Stimulated activated CD8-positive, alpha-beta memory T cell treated with anti-CD3 and anti-CD28 coated beads, Interleukin-2, amount 100 ng/mL, for 48 hours (primary cell): Measurements from ENCODE around the gene TCP11X1.
"Not testable (repeated sequence)": the region's sequence is repeated elsewhere in the genome, so short reads cannot be mapped to it uniquely, and the experiment has no call there.

Source experiments
- DNase-seq, 2 donors: peaks; one replicate each; pipeline ENCODE4 v3.0.0-alpha.2; 2020; ENCODE audit warnings: low read depth in 2 of 2

The TCP11X1 gene

DNA sequence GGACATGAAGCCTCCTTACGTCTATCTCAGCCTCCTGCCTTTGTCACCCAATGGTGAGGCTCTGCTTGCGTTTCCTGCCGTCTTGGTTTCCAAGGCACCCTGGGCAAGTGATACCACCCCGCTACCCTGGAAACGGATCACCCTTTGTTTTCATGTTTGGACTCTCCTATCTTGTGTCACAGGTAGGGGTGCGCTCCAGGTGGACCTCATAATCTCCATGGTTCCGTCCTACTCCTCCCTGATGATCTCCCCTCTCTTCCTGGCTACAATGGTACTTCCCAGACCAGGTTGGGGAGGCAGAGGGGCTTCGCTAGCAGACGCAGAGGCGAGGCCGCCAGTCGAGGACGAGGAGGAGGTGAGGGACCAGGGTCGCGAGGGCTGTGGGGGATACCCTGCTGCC lies at the start of gene TCP11X1:
TCP11X1 (plus strand) TSS at position 316 of the 400 bp plus-strand sequence.
- DNase-seq: not testable (repeated sequence)

DNA sequence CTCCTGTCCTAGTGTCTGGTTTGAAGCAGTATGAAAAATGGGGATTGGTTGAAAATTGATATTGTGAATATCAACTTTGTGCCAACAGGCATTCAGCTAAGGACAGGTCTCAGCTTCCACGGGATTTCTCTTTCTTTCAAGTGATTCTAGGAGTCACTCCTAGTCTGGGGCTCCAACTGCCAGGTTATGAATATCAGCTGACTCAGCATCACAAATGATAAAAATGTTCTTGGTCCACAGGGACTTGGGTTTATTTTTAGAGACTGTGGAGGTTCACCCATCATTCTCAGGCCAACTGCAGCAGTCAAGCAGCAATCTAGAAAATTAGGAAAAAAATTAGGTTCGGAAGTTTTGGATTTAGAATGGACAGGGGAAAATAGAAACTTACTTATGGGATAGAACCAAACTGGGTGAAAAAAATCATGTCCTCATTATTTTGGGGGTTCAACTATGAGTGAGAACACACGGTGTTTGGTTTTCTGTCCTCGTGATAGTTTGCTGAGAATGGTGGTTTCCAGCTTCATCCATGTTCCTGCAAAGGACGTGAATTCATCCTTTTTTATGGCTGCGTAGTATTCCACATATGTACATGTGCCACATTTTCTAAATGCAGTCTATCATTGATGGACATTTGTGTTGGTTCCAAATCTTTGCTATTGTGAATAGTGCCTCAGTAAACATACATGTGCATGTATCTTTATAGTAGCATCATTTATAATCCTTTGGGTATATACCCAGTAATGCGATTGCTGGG lies 29.0 kb upstream of the TCP11X1 start:
- no peak for DNase-seq

DNA sequence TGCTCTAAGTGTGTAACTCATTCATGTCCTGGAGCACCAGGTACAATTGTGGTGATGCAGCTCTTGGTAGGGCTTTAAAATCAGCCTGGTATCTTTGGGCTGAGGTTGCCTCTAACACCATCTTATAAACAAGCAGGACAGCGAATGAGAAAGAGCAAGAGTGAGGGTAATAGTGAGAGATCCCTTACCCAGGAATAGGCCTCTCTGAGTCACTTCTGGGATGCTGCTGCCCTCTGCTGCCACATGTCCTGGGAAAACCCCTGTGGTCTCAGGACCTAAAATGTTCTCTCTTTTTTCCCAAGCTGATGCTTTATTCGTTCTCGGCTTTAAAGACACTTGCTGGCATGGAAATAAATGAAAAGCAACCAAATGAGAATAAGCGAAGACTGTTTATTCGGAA lies 7.2 kb upstream of the TCP11X1 start:
- DNase-seq: not testable (repeated sequence)

DNA sequence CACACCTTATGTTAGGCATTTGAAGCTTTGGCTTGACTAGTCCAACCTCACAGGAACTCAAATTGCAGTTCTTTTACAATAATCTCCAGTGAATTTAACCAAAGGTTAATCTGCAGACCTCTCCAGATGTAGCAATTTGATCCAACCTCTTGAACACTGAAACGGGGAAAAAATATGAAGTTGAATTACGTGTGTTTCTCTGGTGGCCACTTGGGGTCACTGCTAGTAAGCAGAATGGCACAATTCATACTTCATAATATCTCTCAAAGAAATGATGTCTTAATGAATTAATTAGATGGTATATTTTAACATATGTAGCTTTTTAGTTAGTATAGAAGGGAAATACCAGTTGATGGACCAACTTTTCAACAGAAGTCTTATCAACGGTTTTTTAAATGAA lies 1.4 kb downstream of the TCP11X1 start:
- not testable (repeated sequence) for DNase-seq

DNA sequence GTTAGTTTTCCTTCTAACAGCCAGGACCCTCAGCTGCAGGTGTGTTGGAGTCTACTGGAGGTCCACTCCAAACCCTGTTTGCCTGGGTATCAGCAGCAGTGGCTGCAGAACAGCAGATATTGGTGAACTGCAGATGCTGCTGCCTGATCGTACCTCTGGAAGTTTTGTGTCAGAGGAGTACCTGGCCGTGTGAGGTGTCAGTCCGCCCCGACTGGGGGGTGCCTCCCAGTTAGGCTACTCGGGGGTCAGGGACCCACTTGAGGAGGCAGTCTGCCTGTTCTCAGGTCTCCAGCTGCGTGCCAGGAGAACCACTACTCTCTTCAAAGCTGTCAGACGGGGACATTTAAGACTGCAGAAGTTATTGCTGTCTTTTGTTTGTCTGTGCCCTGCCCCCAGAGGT lies 20.6 kb downstream of the TCP11X1 start:
- DNase-seq: not testable (repeated sequence)

DNA sequence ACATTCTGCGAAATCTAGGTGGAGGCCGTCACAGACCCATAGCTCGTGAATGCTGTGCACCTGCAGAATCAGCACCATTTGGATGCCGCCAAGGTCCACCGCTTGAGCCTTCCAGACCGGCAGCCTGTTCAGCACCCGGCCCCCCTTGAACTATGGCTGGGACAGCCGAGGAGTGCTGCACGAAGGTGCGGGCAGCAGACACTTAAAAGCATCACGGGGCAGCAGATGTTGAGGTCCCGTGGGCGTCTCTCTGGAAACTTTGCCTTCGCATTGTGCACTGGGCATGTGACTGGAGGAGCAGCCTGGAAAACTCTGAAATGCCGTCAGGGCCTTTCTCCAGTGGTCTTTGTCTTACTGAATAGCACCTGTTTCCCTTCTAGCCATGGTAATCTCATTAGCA lies 25.2 kb downstream of the TCP11X1 start:
- DNase-seq: not testable (repeated sequence)

DNA sequence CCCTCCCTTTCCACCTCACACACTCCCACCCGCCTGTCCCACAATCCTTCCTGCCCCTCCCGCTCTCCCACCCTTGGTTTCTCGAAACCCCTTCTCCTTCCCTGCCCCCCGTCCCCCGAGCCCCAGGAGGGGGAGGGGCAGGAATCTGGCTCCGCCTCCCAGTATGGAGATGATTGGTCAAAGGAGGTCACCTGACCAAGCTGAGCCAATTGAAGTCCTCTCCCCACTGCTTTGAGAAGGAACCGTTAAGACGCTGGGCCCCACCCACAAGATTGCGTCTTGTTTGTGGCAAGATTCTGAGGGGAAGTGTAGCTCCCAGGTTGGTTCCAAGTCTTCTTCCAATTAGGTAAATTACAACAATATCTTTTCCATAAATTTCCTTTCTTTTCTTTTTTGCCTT lies 31.8 kb downstream of the TCP11X1 start, which contains the start of gene NXF2:
NXF2 (plus strand) TSS at position 275 of the 400 bp plus-strand sequence. CDS start 59,912 bp downstream, outside the sequence.
- DNase-seq: not testable (repeated sequence)

DNA sequence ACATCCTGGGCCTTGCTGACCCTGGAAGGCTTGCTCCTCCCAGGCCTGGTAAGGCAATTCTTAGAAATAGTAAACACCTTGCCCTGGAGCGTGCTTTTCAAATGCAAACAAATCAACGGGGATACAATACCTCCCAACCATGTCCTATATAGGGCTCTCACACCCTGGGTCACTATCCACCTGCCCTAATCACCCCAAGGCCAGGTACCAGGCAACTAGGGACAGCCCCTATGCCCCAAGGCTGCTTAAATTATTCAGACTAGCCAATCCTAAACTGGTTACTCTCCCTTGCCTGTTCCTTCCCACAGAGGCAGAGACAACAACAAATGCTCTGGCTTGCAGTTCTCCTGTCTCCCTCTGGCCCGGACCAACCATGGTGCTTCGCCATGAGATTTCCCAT lies 57.1 kb downstream of the TCP11X1 start:
- not testable (repeated sequence) for DNase-seq
